ENCODE results near the gene CACUL1.

The CACUL1 gene

DNA sequence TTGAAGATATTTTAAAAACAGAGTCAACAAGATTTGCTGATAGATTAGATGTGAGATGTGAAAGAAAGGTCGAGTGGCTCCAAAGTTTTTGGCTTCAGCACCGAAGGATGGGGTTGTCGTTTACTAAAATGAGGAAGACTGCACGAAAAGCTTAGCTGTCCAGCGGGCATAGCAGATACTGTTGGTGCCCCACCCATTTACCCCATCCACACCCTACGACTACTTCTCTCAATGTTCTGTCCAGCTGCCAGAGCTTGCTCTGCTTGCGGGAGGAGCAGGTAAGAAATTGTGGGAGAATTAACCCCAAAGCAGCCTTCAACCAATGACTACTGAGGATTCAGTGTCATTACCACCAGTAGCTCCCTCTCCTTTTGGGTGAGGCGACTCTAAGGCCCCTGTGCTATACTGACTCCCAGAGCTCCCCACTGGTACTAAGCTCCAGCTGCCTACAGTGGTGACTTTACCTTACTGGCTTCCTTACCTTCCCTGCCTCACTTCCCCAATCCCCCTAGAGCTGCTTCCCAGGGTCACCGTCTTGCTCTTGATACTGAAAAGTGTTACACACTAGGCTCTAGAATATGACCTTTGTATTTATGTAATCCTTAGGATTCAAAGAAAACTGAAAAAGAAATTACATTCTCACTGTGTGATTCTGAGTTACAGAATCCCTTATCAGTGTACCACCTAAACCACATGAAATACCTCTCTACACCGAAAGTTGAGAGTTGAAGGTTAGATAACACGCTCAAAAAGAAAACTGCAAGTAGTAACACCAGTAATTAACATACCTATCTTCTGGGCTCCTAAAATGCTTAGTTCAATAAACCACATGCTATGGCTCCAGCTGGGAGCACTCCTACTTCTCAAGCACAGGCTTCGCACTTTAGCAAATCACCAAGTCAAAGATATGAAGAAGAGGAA is 22.3 kb downstream of the CACUL1 start:
- no peak for DNase-seq (ENCODE audit: low read depth)

- no peak for DNase-seq (ENCODE audit: low read depth)
Observed at GRCh38 chr10:118730756-118731456, 23.9 kb downstream of the CACUL1 start.

DNA sequence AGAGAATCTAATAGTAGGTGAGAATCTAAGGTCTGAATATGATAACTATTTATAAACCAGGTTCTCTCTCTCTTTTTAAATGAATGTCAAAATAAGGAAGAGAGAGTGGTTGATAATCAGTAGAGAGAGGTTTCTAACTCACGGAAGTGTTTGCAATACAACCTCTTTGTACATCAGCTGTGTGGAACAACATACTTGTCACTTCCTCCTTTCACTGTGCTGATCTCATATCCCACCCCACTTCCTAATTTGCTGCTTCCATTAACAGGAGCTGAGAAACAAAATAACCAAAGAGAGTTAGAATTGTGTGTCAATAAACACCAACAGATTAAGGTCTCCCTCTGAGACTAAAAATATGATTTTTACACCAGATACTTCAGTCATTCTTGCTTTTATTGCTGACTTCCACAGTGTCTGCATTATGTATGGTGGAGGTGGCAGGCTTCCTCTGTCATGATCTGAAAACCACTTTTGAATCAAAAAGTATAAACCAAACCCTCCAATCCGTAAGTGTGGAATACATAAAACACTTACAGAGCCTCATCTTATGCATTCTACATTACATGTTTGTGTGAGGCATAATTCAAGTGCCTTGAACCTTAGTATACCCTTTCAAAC is 25.0 kb downstream of the CACUL1 start:
- DNase-seq (ENCODE audit: low read depth) = no peak

DNA sequence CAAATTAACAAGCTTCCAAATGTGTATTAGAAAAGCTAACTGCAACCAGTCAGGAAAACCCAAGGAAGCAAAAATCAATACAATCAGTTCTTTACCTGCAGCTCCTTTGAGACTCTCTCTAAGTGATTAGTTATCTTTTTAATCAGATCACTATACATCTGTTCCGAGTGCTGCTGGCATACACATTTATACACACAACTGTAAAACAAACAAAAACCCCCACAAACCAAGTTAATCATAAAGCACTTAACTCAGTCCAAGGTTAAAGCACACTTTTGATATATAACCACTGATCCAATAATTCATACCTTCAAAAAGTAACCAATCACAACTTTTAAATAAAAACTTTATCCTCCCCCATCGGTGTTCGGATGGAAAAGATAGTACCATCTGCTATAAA is 25.6 kb downstream of the CACUL1 start:
- DNase-seq (ENCODE audit: low read depth) = no peak

DNA sequence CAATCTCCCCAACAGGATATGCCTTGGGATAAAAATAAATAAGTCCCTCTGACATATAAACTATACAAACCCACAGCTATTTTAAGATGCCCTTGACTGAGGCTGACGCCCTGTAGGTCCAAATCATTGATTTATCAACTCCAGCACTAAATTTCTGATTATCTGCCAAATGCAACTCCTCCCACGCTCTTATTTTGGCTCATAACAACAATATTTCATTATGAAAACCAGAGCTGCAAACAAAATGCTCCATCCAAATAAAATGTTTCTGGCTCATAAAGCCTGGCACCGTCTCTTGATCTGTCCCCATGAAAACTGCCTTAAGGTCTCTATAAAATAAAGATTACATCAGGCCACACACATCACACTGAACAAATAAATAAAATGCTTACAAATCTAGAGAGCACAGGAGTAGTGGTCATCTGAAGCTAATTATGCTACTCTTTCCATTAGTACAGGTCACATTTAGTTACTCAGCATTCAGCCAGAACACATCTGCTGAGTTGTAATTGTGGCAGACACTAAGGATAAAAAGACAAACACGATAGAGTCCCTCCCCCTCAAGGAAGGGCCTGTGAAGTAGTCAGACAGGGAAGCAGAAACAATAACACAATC is 28.8 kb downstream of the CACUL1 start:
- peak; percentile 77 for DNase-seq (ENCODE audit: low read depth)

DNA sequence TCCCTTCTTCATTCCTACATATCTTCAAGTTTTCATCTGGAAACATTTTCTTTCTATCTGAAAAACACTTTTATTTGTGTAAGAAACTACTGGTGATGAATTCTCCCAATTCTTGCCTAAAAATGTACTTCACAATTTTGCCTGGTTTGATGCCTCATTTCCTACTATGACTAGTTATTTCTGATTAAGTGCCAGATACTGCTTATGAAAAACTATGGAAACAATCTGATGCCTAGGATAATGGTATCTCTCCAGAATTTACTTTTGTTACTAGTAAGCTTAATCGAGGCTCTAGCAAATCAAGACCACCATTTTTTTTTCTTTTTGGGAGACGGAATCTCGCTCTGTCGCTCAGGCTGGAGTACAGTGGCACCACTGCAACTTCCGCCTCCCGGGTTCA is 31.3 kb downstream of the CACUL1 start:
- DNase-seq (ENCODE audit: low read depth) = peak; percentile 62

- DNase-seq (ENCODE audit: low read depth) = no peak
Observed at GRCh38 chr10:118721539-118721876, 33.3 kb downstream of the CACUL1 start.

GRCh38 chr10:118720685-118721538 is 33.9 kb downstream of the CACUL1 start:
- DNase-seq (ENCODE audit: low read depth) = peak; percentile 64

DNA sequence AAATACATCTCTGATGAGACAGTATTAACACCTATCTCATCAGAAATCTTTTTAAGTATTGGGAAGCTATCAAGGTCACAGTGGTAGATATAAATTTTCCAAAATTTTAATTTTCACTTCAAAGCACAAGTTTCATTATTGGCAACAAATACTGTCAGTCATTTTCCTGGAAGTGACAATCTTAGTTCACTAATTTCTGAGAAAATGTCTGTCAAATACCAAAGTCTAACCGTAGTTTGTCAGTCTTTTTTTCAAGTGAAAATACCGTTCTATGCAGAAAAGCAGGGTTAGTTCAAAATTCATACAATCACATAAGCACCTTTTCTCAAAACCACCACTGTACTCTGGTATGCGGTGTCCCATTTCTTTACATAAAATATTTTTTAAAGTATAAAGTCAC is 40.4 kb downstream of the CACUL1 start:
- no peak for DNase-seq (ENCODE audit: low read depth)

DNA sequence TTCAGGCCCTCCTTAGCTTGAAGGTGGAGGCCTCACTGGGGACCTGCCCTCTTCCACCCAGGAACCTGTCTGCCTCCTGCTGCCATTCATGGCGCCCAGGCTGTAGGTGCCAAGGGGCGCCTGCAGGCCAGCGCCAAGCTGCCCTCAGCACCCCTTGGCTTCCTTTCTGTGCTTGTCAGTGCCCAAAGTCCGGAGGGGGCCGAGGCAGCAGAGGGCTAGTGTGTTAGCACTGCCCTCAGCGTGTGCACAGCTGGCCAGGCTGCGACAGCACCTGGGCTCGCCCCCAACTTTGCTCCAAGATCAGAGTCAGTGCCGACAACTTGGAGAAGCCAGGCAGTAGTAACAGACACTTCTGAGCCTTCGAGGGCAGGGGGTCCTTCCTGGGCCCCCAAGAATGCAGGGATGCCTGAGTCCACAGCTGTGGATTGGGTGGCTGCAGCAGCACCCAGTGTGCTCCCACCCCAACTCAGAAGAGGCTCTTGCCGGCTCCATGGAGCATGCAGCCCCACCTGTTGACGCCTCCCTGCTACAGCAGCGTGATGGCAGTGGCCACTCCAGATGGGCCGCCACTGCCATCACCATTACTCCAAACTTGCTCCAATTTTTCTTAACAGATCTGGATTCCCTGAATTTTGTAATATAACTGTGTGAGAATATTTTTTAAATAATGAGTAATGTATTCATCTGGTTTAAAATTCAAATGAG is 41.7 kb downstream of the CACUL1 start:
- DNase-seq (ENCODE audit: low read depth) = no peak

DNA sequence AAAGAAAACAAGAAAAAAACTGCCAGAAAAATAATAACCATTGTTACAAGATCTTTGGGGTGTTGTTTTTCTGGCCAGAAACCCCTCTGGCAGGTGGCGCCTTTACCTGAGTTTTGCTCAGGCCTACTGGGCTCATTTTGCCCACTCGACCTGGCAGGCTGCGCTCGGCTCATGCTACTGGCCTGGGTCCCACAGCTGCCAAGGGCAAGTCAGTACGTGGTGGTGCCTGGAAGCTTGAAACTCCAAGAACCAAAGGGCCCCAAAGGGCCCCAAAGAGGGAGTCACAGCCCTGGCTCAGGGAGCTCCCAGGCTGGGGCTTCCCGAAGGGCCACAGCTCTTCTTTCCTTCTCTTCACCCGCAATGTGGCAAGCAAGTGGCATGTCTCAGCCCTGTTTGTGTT is 42.7 kb downstream of the CACUL1 start:
- DNase-seq (ENCODE audit: low read depth) = no peak

DNA sequence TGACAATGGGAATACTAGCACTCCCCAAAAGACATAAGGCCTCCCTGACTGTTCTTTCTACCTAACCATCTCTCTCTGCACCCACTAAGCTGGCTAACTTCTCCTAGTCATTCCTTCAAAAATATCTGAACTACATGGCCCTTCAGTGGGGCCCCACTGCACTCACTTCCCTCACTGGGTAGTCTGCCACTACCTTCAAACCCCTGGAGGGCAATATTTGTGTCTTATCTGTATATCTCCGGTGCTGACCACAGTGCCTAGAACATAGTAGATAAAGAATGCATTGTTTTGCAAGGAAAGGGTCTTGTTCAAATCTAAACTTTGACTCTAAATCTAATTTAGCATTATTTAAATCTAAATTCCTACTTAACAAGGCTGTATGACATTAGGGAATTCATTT is 44.3 kb downstream of the CACUL1 start:
- DNase-seq (ENCODE audit: low read depth) = no peak

DNA sequence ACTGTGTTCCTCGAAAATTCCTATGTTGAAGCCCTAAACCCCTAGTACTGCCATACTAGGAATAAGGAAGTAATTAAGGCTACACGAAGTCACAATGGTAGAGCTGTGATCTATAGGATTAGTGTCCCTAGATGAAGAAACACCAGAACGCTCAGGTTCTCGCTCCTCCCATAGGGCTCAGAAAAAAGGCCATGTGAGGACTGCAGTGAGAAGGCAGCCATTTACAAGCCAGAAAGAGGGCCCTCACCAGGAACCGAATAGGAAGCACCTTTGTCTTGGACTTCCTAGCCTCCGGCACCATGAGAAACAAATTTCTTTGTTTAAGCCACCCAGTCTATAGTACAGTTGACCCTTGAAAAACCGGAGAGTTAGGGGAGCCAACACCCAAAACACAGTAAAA is 46.2 kb downstream of the CACUL1 start:
- no peak for DNase-seq (ENCODE audit: low read depth)

DNA sequence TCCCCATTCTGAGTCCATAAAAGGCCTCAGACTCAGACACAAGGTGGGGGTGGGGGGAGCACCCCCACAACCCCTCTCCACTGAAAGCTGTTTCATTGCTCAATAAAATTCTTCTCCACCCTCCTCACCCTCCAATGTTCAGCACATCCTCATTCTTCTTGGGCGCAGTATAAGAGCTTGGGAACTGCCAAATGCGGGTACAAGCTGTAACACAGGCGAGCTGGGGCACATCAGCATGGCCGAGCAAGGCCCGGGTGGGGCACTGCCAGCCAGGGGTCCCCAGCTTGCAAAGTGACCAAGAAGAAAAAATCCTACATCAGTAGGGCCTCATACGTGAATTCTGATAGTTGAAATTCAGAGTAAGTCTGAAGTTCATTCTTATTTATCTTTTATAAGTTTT is 50.1 kb downstream of the CACUL1 start:
- no peak for DNase-seq (ENCODE audit: low read depth)

GRCh38 chr10:118701529-118702323 is 53.0 kb downstream of the CACUL1 start:
- peak; percentile 25 for DNase-seq (ENCODE audit: low read depth)

GRCh38 chr10:118698421-118698820 is 56.3 kb downstream of the CACUL1 start:
- peak; percentile 65 for DNase-seq (ENCODE audit: low read depth)

- DNase-seq (ENCODE audit: low read depth) = peak; percentile 70
Observed at GRCh38 chr10:118694848-118695247, 59.9 kb downstream of the CACUL1 start.

DNA sequence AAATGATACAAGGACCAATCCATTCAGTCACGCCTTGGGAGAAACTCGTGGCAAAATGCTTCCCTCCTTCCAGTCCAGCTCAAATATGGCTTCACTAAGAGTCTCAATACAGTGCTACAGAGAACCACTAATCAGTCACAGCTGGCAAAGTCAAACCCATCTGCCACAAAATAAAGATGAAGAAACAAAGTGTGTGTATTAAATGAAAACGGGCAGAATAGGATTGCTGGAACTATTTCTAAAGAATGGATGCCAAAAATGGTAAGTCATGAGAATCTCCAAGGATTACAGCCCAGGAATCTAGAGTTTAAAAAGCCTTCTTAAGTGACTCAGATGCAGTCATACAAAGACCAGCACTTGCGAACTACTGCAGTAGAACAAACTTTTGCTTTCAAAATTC is 61.9 kb downstream of the CACUL1 start:
- DNase-seq (ENCODE audit: low read depth) = peak; percentile 93

DNA sequence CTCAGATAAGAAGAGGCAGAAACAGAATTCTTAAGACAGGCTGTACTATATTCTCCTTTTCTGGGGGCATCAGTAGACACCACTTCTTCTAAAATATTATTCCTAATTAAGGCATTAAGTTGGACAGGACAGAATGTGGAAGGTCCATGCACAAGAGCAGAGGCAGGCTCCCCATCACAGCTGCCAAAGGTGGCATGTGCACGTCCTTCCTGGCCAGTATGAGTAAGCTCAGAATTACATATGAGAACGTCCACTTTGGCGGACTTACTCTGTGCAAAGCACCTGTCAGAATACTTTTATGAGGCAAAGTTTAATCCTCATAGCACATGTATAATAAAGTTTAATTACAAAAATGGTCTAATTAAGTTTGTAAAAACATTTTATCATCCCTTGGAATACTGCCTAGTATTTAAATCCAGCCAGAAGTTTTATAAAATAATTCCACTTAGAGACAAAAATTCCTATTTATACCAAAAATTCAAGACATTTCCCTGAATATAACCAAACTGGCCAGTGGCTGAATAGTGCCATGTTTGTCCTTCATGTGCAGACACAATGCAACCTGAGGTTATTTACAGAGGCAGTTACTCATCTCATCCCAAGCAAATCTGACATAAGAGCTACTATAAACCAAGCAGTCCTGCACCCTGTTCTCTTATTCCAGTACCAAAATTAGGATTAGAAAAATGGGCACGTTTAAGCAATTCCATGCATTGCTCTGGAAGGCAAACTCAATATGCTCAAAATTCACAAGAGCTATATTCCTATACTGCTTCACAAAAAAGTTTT is 65.5 kb downstream of the CACUL1 start:
- no peak for DNase-seq (ENCODE audit: low read depth)
